OCI-LY7 (cell line): Measurements from ENCODE around the gene WDR47. TPM values are rescaled to one million over a fixed set of nuclear protein-coding genes. Genes with fewer than 3 reads are reported as not detected.
"Not testable (repeated sequence)": the region's sequence is repeated elsewhere in the genome, so short reads cannot be mapped to it uniquely, and the experiment has no call there.

ENCODE experiments used
- BruUV-seq: library from RNA; stranded (reverse); fragments of 400-500 nt; replicated peaks from 2 replicates; lab custom pipeline; 2021; lab: Mats Ljungman, UMichigan
- CTCF ChIA-PET: fragments of 300-600 bp; sonication (Branson Sonifier 250); formaldehyde crosslinking; loops from one replicate; lab custom pipeline; 2022; ENCODE audit warnings: antibody characterized with exemption; ENCODE audit not compliant: unreplicated experiment; lab: Charles Lee
- POLR2A ChIA-PET: fragments of 300-600 bp; sonication (Branson Sonifier 250); formaldehyde crosslinking; loops from one replicate; lab custom pipeline; 2022; ENCODE audit warnings: antibody characterized with exemption; lab: Charles Lee
- DNase-seq: peaks from one replicate; pipeline ENCODE4 v3.0.0-alpha.2; 2015; ENCODE audit warnings: low spot score
- H2AFZ ChIP-seq: fragments of 200-600 bp; sonication (generic), shearing (Covaris generic); 2 replicates; pipeline ENCODE4 v1.6.1; 2014; ENCODE audit warnings: mild to moderate bottlenecking, antibody characterized with exemption, low read length, moderate library complexity
- H3K27ac ChIP-seq: fragments of 200-600 bp; sonication (generic); 2 replicates; pipeline ENCODE4 v1.5.1; 2014; ENCODE audit warnings: mixed run types, low read depth, mild to moderate bottlenecking, moderate library complexity, low read length, inconsistent platforms; ENCODE audit not compliant: poor library complexity, severe bottlenecking
- H3K36me3 ChIP-seq: fragments of 200-600 bp; sonication (generic); 2 replicates; pipeline ENCODE4 v1.6.1; 2014; ENCODE audit warnings: mild to moderate bottlenecking, antibody characterized with exemption, low read length, moderate library complexity, mixed read lengths; ENCODE audit not compliant: insufficient read depth
- H3K4me1 ChIP-seq: fragments of 200-600 bp; sonication (generic); 2 replicates; pipeline ENCODE4 v1.5.1; 2014; ENCODE audit warnings: mild to moderate bottlenecking, low read length; ENCODE audit not compliant: insufficient read depth, poor library complexity, severe bottlenecking
- H3K4me2 ChIP-seq: fragments of 200-600 bp; sonication (generic); 2 replicates; pipeline ENCODE4 v1.6.1; 2014; ENCODE audit warnings: mild to moderate bottlenecking, low read length
- H3K4me3 ChIP-seq: fragments of 200-600 bp; sonication (generic); 2 replicates; pipeline ENCODE4 v1.5.1; 2014; ENCODE audit warnings: mild to moderate bottlenecking, low read depth, low read length; ENCODE audit not compliant: poor library complexity, severe bottlenecking
- H3K79me2 ChIP-seq: fragments of 200-600 bp; sonication (generic); 2 replicates; pipeline ENCODE4 v1.6.1; 2016; ENCODE audit warnings: low read depth, mild to moderate bottlenecking, low read length, moderate library complexity, mixed read lengths; ENCODE audit not compliant: insufficient read depth
- H3K9me2 ChIP-seq: fragments of 200-600 bp; sonication (generic); 2 replicates; pipeline ENCODE4 v1.6.1; 2016; ENCODE audit warnings: mild to moderate bottlenecking, low read length, mixed read lengths; ENCODE audit not compliant: insufficient read depth
- H3K9me3 ChIP-seq: fragments of 200-600 bp; sonication (generic); 2 replicates; pipeline ENCODE4 v1.6.1; 2014; ENCODE audit warnings: mild to moderate bottlenecking, mixed run types, low read length, mixed read lengths
- H4K20me1 ChIP-seq: fragments of 200-600 bp; sonication (generic); 2 replicates; pipeline ENCODE4 v1.6.1; 2014; ENCODE audit warnings: mild to moderate bottlenecking, antibody characterized with exemption, low read length, moderate library complexity, mixed read lengths; ENCODE audit not compliant: insufficient read depth
- CTCF ChIP-seq: fragments of 200-600 bp; sonication (generic); conservative IDR thresholded peaks from 2 replicates; pipeline ENCODE4 v1.5.1; 2014; ENCODE audit warnings: mild to moderate bottlenecking, antibody characterized with exemption, low read length, moderate library complexity, mixed read lengths
- EZH2phosphoT487 ChIP-seq: fragments of 200-600 bp; sonication (generic); IDR thresholded peaks from 2 replicates; pipeline ENCODE4 v1.6.1; 2018; ENCODE audit warnings: low read depth, borderline replicate concordance, mild to moderate bottlenecking, mixed run types, antibody characterized with exemption, low read length, moderate library complexity, mixed read lengths
- intact Hi-C: fragments of 100-400 bp; cut with micrococcal nuclease; formaldehyde crosslinking; loops from one replicate; pipeline ENCODE4 v1.10.0; 2022; ENCODE audit not compliant: unreplicated experiment
- small RNA-seq: library from RNA; depleted of rRNA; stranded (forward); fragments of <200 nt; gene quantifications from one replicate; pipeline ENCODE3, GENCODE V24; 2014
- total RNA-seq, 2 experiments: library from RNA; depleted of rRNA in 1 of 2; stranded (reverse); fragments of >200 nt in 1 of 2; shearing (Covaris generic) in 1 of 2; gene quantifications; 2 replicates each; pipeline ENCODE4 v1.2.3, GENCODE V29; 2014 to 2022

WDR47 gene
- total RNA-seq, 2 experiments from 2014 or later = 11.0 to 12.0 TPM

- Histone ChIP-seq H2AFZ (no peak overlapping the region), H3K79me2 (no peaks in the 10 kb centered on the region), H3K4me3 (no peak overlapping the region), H3K4me1 (no peaks in the 10 kb centered on the region), H3K36me3 (peaks cover 86% of the 10 kb centered on the region), H3K9me2 (no peaks in the 10 kb centered on the region), H4K20me1 (no peaks in the 10 kb centered on the region), H3K27ac (no peak overlapping the region), H3K9me3 (no peaks in the 10 kb centered on the region), H3K4me2 (no peak overlapping the region)
- ChIA-PET POLR2A (interaction anchor here (0.7 to 1.0 kb wide), 2 partner anchors 15 to 85 kb away, joined by 3 to 7 read pairs; no protein-coding TSS in a partner anchor), CTCF (no interaction called here)
- no peak for DNase-seq
- TF ChIP-seq CTCF = no peak
- no peak for TF ChIP-seq EZH2phosphoT487
- intact Hi-C loops = no loop called here
- BruUV-seq = no TSS peak
Measured at GRCh38 chr1:108933944-108934343, 108.0 kb downstream of the WDR47 start.

GRCh38 chr1:108927565-108927964, 114.3 kb downstream of the WDR47 start:
- H3K4me2 ChIP-seq, H3K9me2 ChIP-seq, DNase-seq, H3K4me3 ChIP-seq, BruUV-seq, intact Hi-C loops, H3K4me1 ChIP-seq, H3K79me2 ChIP-seq, H2AFZ ChIP-seq, H3K27ac ChIP-seq, CTCF ChIA-PET, H3K9me3 ChIP-seq, H4K20me1 ChIP-seq: not testable (repeated sequence)
- POLR2A ChIA-PET = interaction anchor here (0.8 kb wide), 1 partner anchor 31 kb away, joined by 3 read pairs; no protein-coding TSS in a partner anchor
- peaks cover 91% of the 10 kb centered on the region for H3K36me3 ChIP-seq

- no peak overlapping the region for H2AFZ ChIP-seq
- no peaks in the 10 kb centered on the region for H3K9me3 ChIP-seq
- intact Hi-C loops = no loop called here
- CTCF ChIA-PET = no interaction called here
- H3K9me2 ChIP-seq = no peaks in the 10 kb centered on the region
- TSS peak; percentile 17 for BruUV-seq
- POLR2A ChIA-PET = interaction anchor here (0.7 kb wide), 1 partner anchor 1594 kb away, joined by 4 read pairs; no protein-coding TSS in a partner anchor
- H3K27ac ChIP-seq = no peak overlapping the region
- H3K79me2 ChIP-seq = no peaks in the 10 kb centered on the region
- no peak overlapping the region for H3K4me2 ChIP-seq
- no peak overlapping the region for H3K4me3 ChIP-seq
- peaks cover 87% of the 10 kb centered on the region for H3K36me3 ChIP-seq
- TF ChIP-seq CTCF = no peak
- TF ChIP-seq EZH2phosphoT487 = no peak
- no peak for DNase-seq
- H4K20me1 ChIP-seq = no peaks in the 10 kb centered on the region
- no peaks in the 10 kb centered on the region for H3K4me1 ChIP-seq
Measured at GRCh38 chr1:108925920-108926319, 116.0 kb downstream of the WDR47 start.

Small RNAs within 50 kb of the gene (small RNA-seq; reads per million reads assigned to genes)
- gene BX679664.1 = not detected
- not detected for gene BX679664.2

Other genes with a start within 250 kb of the WDR47 start
- gene AKNAD1, start 185.0 kb downstream of the WDR47 start, total RNA-seq (2014; rRNA removed; shearing (Covaris generic)) = not detected in 2 replicates
- gene AKNAD1, start 185.0 kb downstream of the WDR47 start, total RNA-seq (2022) = not detected in 2 replicates
- 41.1 and 42.4 TPM in 2 replicates for gene GPSM2, start 165.1 kb downstream of the WDR47 start, total RNA-seq (2014; rRNA removed; shearing (Covaris generic))
- gene GPSM2, start 165.1 kb downstream of the WDR47 start, total RNA-seq (2022) = 37.9 and 42.7 TPM in 2 replicates
- 8.7 and 9.8 TPM in 2 replicates for gene CLCC1, start 78.6 kb downstream of the WDR47 start, total RNA-seq (2014; rRNA removed; shearing (Covaris generic))
- 19.6 and 19.9 TPM in 2 replicates for gene CLCC1, start 78.6 kb downstream of the WDR47 start, total RNA-seq (2022)
- 7.6 and 8.3 TPM in 2 replicates for gene TAF13, start 33.9 kb upstream of the WDR47 start, total RNA-seq (2014; rRNA removed; shearing (Covaris generic))
- gene TAF13, start 33.9 kb upstream of the WDR47 start, total RNA-seq (2022) = 22.7 and 27.2 TPM in 2 replicates
- 12.3 and 14.9 TPM in 2 replicates for gene TMEM167B, start 48.7 kb upstream of the WDR47 start, total RNA-seq (2014; rRNA removed; shearing (Covaris generic))
- 21.0 and 21.2 TPM in 2 replicates for gene TMEM167B, start 48.7 kb upstream of the WDR47 start, total RNA-seq (2022)
- gene ELAPOR1, start 72.0 kb upstream of the WDR47 start, total RNA-seq (2014; rRNA removed; shearing (Covaris generic)) = not detected in 2 replicates
- gene ELAPOR1, start 72.0 kb upstream of the WDR47 start, total RNA-seq (2022) = 0.35 TPM in 1 of 2 replicates, not detected in the other
- 277 and 295 TPM in 2 replicates for gene SARS1, start 171.8 kb upstream of the WDR47 start, total RNA-seq (2014; rRNA removed; shearing (Covaris generic))
- gene SARS1, start 171.8 kb upstream of the WDR47 start, total RNA-seq (2022) = 290 and 323 TPM in 2 replicates
- gene CELSR2, start 207.4 kb upstream of the WDR47 start, total RNA-seq (2014; rRNA removed; shearing (Covaris generic)) = 5.0 and 6.9 TPM in 2 replicates
- 12.5 and 13.0 TPM in 2 replicates for gene CELSR2, start 207.4 kb upstream of the WDR47 start, total RNA-seq (2022)
- gene PSRC1, start 241.0 kb upstream of the WDR47 start, total RNA-seq (2014; rRNA removed; shearing (Covaris generic)) = 42.7 and 44.5 TPM in 2 replicates
- 40.7 and 43.7 TPM in 2 replicates for gene PSRC1, start 241.0 kb upstream of the WDR47 start, total RNA-seq (2022)